ENCODE measurements around the gene PUSL1.
A peak's percentile ranks its signal among the peaks of the same experiment; 100 is the strongest.

Gene PUSL1

DNA sequence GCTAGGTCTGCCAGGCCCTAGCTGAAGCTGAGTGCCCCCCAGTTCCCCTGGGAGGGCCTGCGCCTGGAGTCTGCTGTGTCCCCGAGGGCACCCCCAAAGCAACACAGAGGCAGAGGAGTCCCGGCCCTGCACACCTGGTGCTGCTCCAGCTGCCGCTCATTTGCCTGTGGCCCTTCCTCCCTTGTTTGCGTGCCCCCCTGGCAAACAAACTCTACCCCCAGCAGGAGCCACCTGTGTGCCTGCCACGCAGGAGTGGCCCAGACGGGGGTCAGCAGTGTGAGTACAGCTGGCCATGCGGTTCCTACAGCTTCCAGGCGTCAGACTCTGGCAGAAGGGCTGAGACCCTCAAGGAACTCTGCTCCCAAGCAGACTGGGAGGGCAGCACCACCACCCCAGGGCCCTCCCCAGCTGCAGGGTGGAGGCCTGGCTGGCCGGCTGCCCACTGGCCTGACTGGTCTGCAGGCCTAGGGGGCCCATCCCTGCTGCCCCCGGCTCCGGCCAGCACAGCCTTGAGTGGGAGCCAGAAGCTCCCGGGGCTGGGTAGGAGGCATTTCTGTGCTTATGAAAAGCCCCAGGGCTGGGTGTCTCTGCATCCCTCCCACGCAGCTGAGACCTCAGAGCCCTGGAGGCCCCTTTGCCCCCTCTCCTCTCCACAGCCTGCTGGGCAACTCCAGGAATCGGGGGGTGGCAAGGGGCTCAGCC, 22.1 kb downstream of the PUSL1 start:
- TF ChIP-seq, protein P1, sequence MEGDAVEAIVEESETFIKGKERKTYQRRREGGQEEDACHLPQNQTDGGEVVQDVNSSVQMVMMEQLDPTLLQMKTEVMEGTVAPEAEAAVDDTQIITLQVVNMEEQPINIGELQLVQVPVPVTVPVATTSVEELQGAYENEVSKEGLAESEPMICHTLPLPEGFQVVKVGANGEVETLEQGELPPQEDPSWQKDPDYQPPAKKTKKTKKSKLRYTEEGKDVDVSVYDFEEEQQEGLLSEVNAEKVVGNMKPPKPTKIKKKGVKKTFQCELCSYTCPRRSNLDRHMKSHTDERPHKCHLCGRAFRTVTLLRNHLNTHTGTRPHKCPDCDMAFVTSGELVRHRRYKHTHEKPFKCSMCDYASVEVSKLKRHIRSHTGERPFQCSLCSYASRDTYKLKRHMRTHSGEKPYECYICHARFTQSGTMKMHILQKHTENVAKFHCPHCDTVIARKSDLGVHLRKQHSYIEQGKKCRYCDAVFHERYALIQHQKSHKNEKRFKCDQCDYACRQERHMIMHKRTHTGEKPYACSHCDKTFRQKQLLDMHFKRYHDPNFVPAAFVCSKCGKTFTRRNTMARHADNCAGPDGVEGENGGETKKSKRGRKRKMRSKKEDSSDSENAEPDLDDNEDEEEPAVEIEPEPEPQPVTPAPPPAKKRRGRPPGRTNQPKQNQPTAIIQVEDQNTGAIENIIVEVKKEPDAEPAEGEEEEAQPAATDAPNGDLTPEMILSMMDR (IDR thresholded peaks at IDR 0.05; ENCODE audit: extremely low read depth, missing control alignments): no peak
- no peak for DNase-seq (ENCODE audit: low spot score)

DNA sequence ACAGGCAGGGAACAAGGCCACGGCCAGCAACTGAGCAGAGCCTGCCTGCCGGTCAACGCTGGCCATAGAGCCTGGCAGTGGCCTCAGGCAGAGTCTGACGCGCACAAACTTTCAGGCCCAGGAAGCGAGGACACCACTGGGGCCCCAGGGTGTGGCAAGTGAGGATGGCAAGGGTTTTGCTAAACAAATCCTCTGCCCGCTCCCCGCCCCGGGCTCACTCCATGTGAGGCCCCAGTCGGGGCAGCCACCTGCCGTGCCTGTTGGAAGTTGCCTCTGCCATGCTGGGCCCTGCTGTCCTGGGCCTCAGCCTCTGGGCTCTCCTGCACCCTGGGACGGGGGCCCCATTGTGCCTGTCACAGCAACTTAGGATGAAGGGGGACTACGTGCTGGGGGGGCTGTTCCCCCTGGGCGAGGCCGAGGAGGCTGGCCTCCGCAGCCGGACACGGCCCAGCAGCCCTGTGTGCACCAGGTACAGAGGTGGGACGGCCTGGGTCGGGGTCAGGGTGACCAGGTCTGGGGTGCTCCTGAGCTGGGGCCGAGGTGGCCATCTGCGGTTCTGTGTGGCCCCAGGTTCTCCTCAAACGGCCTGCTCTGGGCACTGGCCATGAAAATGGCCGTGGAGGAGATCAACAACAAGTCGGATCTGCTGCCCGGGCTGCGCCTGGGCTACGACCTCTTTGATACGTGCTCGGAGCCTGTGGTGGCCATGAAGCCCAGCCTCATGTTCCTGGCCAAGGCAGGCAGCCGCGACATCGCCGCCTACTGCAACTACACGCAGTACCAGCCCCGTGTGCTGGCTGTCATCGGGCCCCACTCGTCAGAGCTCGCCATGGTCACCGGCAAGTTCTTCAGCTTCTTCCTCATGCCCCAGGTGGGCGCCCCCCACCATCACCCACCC, 22.9 kb downstream of the PUSL1 start, which contains the start of gene TAS1R3:
Gene TAS1R3 (plus strand): TSS at position 213 of the 898 bp plus-strand sequence. CDS start 66 bp downstream, at position 279.
- DNase-seq (ENCODE audit: low spot score): peak; percentile 33

DNA sequence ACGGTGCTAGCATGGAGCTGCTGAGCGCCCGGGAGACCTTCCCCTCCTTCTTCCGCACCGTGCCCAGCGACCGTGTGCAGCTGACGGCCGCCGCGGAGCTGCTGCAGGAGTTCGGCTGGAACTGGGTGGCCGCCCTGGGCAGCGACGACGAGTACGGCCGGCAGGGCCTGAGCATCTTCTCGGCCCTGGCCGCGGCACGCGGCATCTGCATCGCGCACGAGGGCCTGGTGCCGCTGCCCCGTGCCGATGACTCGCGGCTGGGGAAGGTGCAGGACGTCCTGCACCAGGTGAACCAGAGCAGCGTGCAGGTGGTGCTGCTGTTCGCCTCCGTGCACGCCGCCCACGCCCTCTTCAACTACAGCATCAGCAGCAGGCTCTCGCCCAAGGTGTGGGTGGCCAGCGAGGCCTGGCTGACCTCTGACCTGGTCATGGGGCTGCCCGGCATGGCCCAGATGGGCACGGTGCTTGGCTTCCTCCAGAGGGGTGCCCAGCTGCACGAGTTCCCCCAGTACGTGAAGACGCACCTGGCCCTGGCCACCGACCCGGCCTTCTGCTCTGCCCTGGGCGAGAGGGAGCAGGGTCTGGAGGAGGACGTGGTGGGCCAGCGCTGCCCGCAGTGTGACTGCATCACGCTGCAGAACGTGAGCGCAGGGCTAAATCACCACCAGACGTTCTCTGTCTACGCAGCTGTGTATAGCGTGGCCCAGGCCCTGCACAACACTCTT, 23.8 kb downstream of the PUSL1 start:
- TF ChIP-seq, protein P1 (IDR thresholded peaks at IDR 0.05; ENCODE audit: extremely low read depth, missing control alignments): no peak
- no peak for DNase-seq (ENCODE audit: low spot score)

More for the DNA sequence above, 22.9 kb downstream of the PUSL1 start, which contains the start of gene TAS1R3:
- TF ChIP-seq, protein P1 (IDR thresholded peaks at IDR 0.05; ENCODE audit: extremely low read depth, missing control alignments): no peak

DNA sequence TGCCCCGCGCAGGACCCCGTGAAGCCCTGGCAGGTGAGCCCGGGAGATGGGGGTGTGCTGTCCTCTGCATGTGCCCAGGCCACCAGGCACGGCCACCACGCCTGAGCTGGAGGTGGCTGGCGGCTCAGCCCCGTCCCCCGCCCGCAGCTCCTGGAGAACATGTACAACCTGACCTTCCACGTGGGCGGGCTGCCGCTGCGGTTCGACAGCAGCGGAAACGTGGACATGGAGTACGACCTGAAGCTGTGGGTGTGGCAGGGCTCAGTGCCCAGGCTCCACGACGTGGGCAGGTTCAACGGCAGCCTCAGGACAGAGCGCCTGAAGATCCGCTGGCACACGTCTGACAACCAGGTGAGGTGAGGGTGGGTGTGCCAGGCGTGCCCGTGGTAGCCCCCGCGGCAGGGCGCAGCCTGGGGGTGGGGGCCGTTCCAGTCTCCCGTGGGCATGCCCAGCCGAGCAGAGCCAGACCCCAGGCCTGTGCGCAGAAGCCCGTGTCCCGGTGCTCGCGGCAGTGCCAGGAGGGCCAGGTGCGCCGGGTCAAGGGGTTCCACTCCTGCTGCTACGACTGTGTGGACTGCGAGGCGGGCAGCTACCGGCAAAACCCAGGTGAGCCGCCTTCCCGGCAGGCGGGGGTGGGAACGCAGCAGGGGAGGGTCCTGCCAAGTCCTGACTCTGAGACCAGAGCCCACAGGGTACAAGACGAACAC, 24.5 kb downstream of the PUSL1 start:
- TF ChIP-seq, protein P1 (IDR thresholded peaks at IDR 0.05; ENCODE audit: extremely low read depth, missing control alignments): no peak

DNA sequence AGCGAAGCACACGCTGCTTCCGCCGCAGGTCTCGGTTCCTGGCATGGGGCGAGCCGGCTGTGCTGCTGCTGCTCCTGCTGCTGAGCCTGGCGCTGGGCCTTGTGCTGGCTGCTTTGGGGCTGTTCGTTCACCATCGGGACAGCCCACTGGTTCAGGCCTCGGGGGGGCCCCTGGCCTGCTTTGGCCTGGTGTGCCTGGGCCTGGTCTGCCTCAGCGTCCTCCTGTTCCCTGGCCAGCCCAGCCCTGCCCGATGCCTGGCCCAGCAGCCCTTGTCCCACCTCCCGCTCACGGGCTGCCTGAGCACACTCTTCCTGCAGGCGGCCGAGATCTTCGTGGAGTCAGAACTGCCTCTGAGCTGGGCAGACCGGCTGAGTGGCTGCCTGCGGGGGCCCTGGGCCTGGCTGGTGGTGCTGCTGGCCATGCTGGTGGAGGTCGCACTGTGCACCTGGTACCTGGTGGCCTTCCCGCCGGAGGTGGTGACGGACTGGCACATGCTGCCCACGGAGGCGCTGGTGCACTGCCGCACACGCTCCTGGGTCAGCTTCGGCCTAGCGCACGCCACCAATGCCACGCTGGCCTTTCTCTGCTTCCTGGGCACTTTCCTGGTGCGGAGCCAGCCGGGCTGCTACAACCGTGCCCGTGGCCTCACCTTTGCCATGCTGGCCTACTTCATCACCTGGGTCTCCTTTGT, 25.3 kb downstream of the PUSL1 start:
- TF ChIP-seq, protein P1 (IDR thresholded peaks at IDR 0.05; ENCODE audit: extremely low read depth, missing control alignments): no peak
- DNase-seq (ENCODE audit: low spot score): no peak

More for the DNA sequence above, 24.5 kb downstream of the PUSL1 start:
- DNase-seq (ENCODE audit: low spot score): no peak

DNA sequence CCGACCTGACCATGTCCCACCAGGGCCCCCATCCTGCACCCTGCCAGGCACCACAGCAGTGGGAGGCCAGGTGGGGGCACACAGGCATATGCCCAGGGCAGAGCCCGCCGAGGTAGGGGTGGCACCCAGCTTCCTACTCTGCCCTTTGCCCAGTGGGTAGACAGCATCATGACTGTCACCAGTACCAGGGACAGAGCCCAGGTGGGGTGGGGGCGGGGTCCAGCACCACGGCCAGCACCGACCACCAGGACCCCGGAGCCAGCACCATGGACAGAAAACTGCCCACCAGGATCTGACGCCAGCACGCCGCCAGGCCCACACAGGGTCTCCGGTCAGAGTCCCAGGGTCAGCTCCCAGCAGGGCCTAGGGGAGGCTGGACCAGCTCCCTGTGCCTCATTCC, 26.4 kb downstream of the PUSL1 start:
- TF ChIP-seq, protein P1 (IDR thresholded peaks at IDR 0.05; ENCODE audit: extremely low read depth, missing control alignments): no peak
- no peak for DNase-seq (ENCODE audit: low spot score)

Measured in GM20000 (cell line).